Panc1 (cell line): Measurements from ENCODE around the gene CATSPERB. TPM values are rescaled to one million over a fixed set of nuclear protein-coding genes. Genes with fewer than 3 reads are reported as not detected.
"Not testable (repeated sequence)": the region's sequence is repeated elsewhere in the genome, so short reads cannot be mapped to it uniquely, and the experiment has no call there.

Source experiments
- ATAC-seq: fragments of 200-7000 bp; cut with Tn5 transposase; 2 replicates; pipeline ENCODE4 v1.9.1; 2020; ENCODE audit warnings: mild to moderate bottlenecking, moderate library complexity
- BruUV-seq: library from RNA; stranded (reverse); fragments of 400-500 nt; replicated peaks from 2 replicates; lab custom pipeline; 2021; lab: Mats Ljungman, UMichigan
- CTCF ChIA-PET: fragments of 300-600 bp; sonication (Branson Sonifier 250); formaldehyde crosslinking; loops from one replicate; lab custom pipeline; 2022; ENCODE audit warnings: antibody characterized with exemption; lab: Charles Lee
- POLR2A ChIA-PET: fragments of 300-600 bp; sonication (Branson Sonifier 250); formaldehyde crosslinking; loops from one replicate; lab custom pipeline; 2022; ENCODE audit warnings: antibody characterized with exemption; lab: Charles Lee
- DNase-seq: peaks from one replicate; pipeline ENCODE4 v3.0.0-alpha.2; 2010; ENCODE audit warnings: low read depth, low spot score
- H3K27ac ChIP-seq: 2 replicates; pipeline ENCODE4 v1.5.1; 2011; ENCODE audit warnings: mild to moderate bottlenecking, low read length, inconsistent platforms
- H3K27me3 ChIP-seq: fragments of 200-500 bp; sonication (Bioruptor generic); 2 replicates; pipeline ENCODE4 v1.6.0; 2014; ENCODE audit warnings: low read length, inconsistent platforms; ENCODE audit not compliant: control insufficient read depth, insufficient read depth
- H3K36me3 ChIP-seq: fragments of 200-500 bp; sonication (Bioruptor generic); 2 replicates; pipeline ENCODE4 v1.5.1; 2014; ENCODE audit warnings: inconsistent platforms, mild to moderate bottlenecking, low read length, moderate library complexity; ENCODE audit not compliant: control insufficient read depth, insufficient read depth
- H3K4me1 ChIP-seq: 2 replicates; pipeline ENCODE4 v1.5.1; 2011; ENCODE audit warnings: inconsistent platforms, mild to moderate bottlenecking, low read length, moderate library complexity; ENCODE audit not compliant: control insufficient read depth, insufficient read depth
- H3K4me3 ChIP-seq, 2 experiments: 2 replicates each; pipeline ENCODE4 v1.5.1; 2011 to 2012; ENCODE audit warnings: low read depth in 2 of 2, low read length in 2 of 2, mild to moderate bottlenecking in 2 of 2, inconsistent platforms in 1 of 2, moderate library complexity in 1 of 2
- H3K9me3 ChIP-seq: fragments of 200-500 bp; sonication (Bioruptor generic); 2 replicates; pipeline ENCODE4 v1.5.1; 2014; ENCODE audit warnings: low read depth, mild to moderate bottlenecking, inconsistent platforms, low read length, moderate library complexity; ENCODE audit not compliant: control insufficient read depth, insufficient read depth
- CTCF ChIP-seq: fragments of 450-650 bp; IDR thresholded peaks from 2 replicates; pipeline ENCODE4 v1.5.1; 2017; ENCODE audit warnings: mild to moderate bottlenecking
- POLR2AphosphoS5 ChIP-seq: IDR thresholded peaks from 2 replicates; pipeline ENCODE4 v1.6.1; 2012; ENCODE audit warnings: mild to moderate bottlenecking, low read depth, low read length, moderate library complexity
- REST ChIP-seq, 2 experiments: IDR thresholded peaks; 2 replicates each; pipeline ENCODE4 v1.6.1; 2011 to 2012; ENCODE audit warnings: low read depth in 2 of 2, control low read depth in 1 of 2, low read length in 1 of 2, mild to moderate bottlenecking in 1 of 2, moderate library complexity in 1 of 2; ENCODE audit not compliant: insufficient read depth in 1 of 2
- SIN3A ChIP-seq: IDR thresholded peaks from 2 replicates; pipeline ENCODE4 v1.6.1; 2012; ENCODE audit warnings: low read depth, mild to moderate bottlenecking, low read length, moderate library complexity, borderline replicate concordance; ENCODE audit not compliant: insufficient read depth
- TCF7L2 ChIP-seq: IDR thresholded peaks from 2 replicates; pipeline ENCODE4 v1.6.1; 2011; ENCODE audit warnings: mild to moderate bottlenecking, low read depth, low read length, inconsistent platforms
- in situ Hi-C: cut with HindIII; loops from 2 replicates; pipeline ENCODE4 v1.10.0; 2016; ENCODE audit warnings: low sequenced_read_pairs, low pct_unique_long_range_greater_than_20kb
- intact Hi-C: fragments of 100-400 bp; cut with micrococcal nuclease; formaldehyde crosslinking; loops from one replicate; pipeline ENCODE4 v1.10.0; 2022; ENCODE audit not compliant: unreplicated experiment
- total RNA-seq: library from RNA; stranded (reverse); gene quantifications from one replicate; pipeline ENCODE4 v1.2.1, GENCODE V29; 2021; ENCODE audit not compliant: unreplicated experiment

The CATSPERB gene
- total RNA-seq, 1 experiment from 2014 or later, result not detected

- ATAC-seq (no peak), DNase-seq (no peak)
- Histone ChIP-seq H3K27ac (no peak overlapping the region), H3K4me3 (no peak overlapping the region), H3K4me1 (no peaks in the 10 kb centered on the region), H3K9me3 (no peaks in the 10 kb centered on the region), H3K27me3 (no peaks in the 10 kb centered on the region), H3K36me3 (no peaks in the 10 kb centered on the region)
- ChIA-PET POLR2A (no interaction called here), CTCF (interaction anchor here (1.1 kb wide), 1 partner anchor 304 kb away, joined by 4 read pairs; no protein-coding TSS in a partner anchor)
- intact Hi-C loops, result no loop called here
- BruUV-seq, result no TSS peak
- TF ChIP-seq POLR2AphosphoS5, result no peak
- TF ChIP-seq CTCF, result no peak
- no peak for TF ChIP-seq REST (IDR thresholded peaks at IDR 0.05; ENCODE audit: insufficient read depth in 1 of 2, low read depth in 2 of 2, low read length in 1 of 2)
- no peak for TF ChIP-seq TCF7L2
- TF ChIP-seq SIN3A, result no peak
- in situ Hi-C loops, result no loop called here
Observed at GRCh38 chr14:91606851-91607250, 125.0 kb downstream of the CATSPERB start.

- H3K4me1 ChIP-seq, BruUV-seq, CTCF ChIA-PET, POLR2A ChIA-PET, H3K36me3 ChIP-seq, ATAC-seq, intact Hi-C loops, H3K9me3 ChIP-seq, H3K27me3 ChIP-seq, in situ Hi-C loops, DNase-seq, H3K4me3 ChIP-seq, H3K27ac ChIP-seq: not testable (repeated sequence)
Observed at GRCh38 chr14:91604611-91605010, 127.3 kb downstream of the CATSPERB start.

- ChIA-PET POLR2A (no interaction called here), CTCF (no interaction called here)
- in situ Hi-C loops, result no loop called here
- no peaks in the 10 kb centered on the region for H3K36me3 ChIP-seq
- DNase-seq (no peak), ATAC-seq (no peak)
- no peak overlapping the region for H3K4me3 ChIP-seq
- H3K27ac ChIP-seq, result no peak overlapping the region
- no TSS peak for BruUV-seq
- intact Hi-C loops, result no loop called here
- H3K9me3 ChIP-seq, result no peaks in the 10 kb centered on the region
- no peak for TF ChIP-seq TCF7L2
- no peaks in the 10 kb centered on the region for H3K27me3 ChIP-seq
- no peaks in the 10 kb centered on the region for H3K4me1 ChIP-seq
Observed at GRCh38 chr14:91599994-91600393, 131.9 kb downstream of the CATSPERB start.
